ENCODE measurements around the gene ANKRD27.

Gene ANKRD27

DNA sequence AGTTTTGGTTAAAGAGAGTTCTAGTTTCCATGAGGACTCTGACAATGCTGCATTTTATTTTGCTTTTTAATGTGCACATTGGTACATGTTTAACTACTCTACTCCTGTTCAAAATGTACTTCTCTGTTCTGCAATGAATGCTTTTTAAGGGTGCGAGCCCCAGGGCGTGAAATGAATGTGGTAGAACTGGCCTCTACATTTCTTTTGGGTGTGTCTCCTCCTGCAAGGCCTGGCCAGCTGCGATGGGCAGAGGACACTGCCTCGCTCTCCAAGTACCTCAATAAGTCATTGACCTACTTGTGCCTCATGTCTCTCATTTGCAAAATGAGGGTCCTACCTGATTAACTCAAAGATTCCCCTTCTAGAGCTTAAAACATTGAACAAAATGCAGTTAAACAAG is 7.3 kb upstream of the ANKRD27 start:
- Histone ChIP-seq H3K27me3 (ENCODE audit: control insufficient read depth, insufficient read depth, low read length) (no peaks in the 10 kb centered on the region), H3K4me3 (ENCODE audit: low read length) (no peak overlapping the region), H3K4me1 (ENCODE audit: control insufficient read depth, insufficient read depth, low read length) (no peaks in the 10 kb centered on the region), H3K9ac (ENCODE audit: low read length) (no peak overlapping the region), H3K36me3 (ENCODE audit: control insufficient read depth, insufficient read depth, low read length) (no peaks in the 10 kb centered on the region), H3K27ac (ENCODE audit: low read depth, low read length) (no peak overlapping the region)

DNA sequence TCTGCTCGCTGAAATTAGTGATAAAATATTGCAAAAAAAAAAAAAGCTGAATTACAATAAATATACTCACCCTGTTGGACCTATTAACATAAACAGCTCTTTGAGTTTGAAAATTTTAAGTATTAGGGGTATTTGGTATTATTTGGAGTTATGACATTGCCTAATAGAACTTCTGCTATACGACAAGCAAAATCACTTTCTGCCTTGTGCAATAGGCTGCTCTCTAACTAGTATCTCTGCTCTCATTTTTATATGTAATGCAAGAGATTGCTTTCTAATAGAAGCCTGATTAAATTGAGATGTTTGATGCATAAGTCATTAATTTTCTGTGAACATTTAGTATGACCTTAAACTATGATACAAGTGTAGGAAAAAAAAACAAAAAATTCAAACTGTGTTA is 6.0 kb upstream of the ANKRD27 start:
- H3K4me3 ChIP-seq (ENCODE audit: low read length): no peak overlapping the region
- no peak overlapping the region for H3K27ac ChIP-seq (ENCODE audit: low read depth, low read length)

GRCh38 chr19:32677657-32678056 is 2.7 kb upstream of the ANKRD27 start:
- H3K9ac ChIP-seq (ENCODE audit: low read length): no peak overlapping the region
- peaks cover 7% of the 10 kb centered on the region for H3K4me1 ChIP-seq (ENCODE audit: control insufficient read depth, insufficient read depth, low read length)
- H3K27me3 ChIP-seq (ENCODE audit: control insufficient read depth, insufficient read depth, low read length): peaks cover 5% of the 10 kb centered on the region
- H3K36me3 ChIP-seq (ENCODE audit: control insufficient read depth, insufficient read depth, low read length): no peaks in the 10 kb centered on the region
- H3K27ac ChIP-seq (ENCODE audit: low read depth, low read length): no peak overlapping the region
- no peak overlapping the region for H3K4me3 ChIP-seq (ENCODE audit: low read length)

More for the DNA sequence above, 6.0 kb upstream of the ANKRD27 start:
- Histone ChIP-seq H3K4me1 (ENCODE audit: control insufficient read depth, insufficient read depth, low read length) (no peaks in the 10 kb centered on the region), H3K36me3 (ENCODE audit: control insufficient read depth, insufficient read depth, low read length) (no peaks in the 10 kb centered on the region), H3K9ac (ENCODE audit: low read length) (no peak overlapping the region), H3K27me3 (ENCODE audit: control insufficient read depth, insufficient read depth, low read length) (peaks cover 5% of the 10 kb centered on the region)

DNA sequence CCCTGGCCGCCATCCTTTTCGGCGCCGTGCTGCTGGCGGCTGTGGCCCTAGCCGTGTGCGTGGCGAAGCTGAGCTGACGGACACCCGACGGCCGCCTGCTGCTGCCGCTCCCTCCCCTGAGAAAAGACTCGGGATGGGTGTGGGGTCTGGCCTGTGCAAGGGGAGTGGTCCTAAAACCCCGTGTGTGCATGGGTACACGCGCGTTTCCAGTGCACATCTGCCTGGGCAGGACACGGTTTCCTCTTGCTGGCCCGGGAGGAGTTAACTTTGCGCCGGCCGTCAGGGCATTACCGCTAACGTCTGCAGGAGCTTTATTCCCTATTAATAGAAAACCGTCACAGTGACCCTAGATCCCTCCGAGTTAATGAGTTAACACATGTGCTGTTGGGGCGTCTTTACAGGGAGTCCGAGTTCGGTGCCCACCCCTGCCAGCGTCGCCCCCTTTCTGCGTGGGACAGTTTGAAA is 1.9 kb upstream of the ANKRD27 start:
- peaks cover 5% of the 10 kb centered on the region for H3K27me3 ChIP-seq (ENCODE audit: control insufficient read depth, insufficient read depth, low read length)
- no peak overlapping the region for H3K4me3 ChIP-seq (ENCODE audit: low read length)
- no peak overlapping the region for H3K9ac ChIP-seq (ENCODE audit: low read length)
- H3K4me1 ChIP-seq (ENCODE audit: control insufficient read depth, insufficient read depth, low read length): peaks cover 7% of the 10 kb centered on the region
- no peaks in the 10 kb centered on the region for H3K36me3 ChIP-seq (ENCODE audit: control insufficient read depth, insufficient read depth, low read length)
- H3K27ac ChIP-seq (ENCODE audit: low read depth, low read length): no peak overlapping the region

- no peaks in the 10 kb centered on the region for H3K36me3 ChIP-seq (ENCODE audit: control insufficient read depth, insufficient read depth, low read length)
- no peak overlapping the region for H3K9ac ChIP-seq (ENCODE audit: low read length)
- no peak overlapping the region for H3K27ac ChIP-seq (ENCODE audit: low read depth, low read length)
Measured at GRCh38 chr19:32676186-32676894, 1.4 kb upstream of the ANKRD27 start.

GRCh38 chr19:32675720-32676185 is 773 bp upstream of the ANKRD27 start, which contains the start of gene RGS9BP:
RGS9BP (plus strand) TSS chr19:32675848; CDS start chr19:32676264, 416 bp downstream.
- Histone ChIP-seq H3K36me3 (ENCODE audit: control insufficient read depth, insufficient read depth, low read length) (no peaks in the 10 kb centered on the region), H3K9ac (ENCODE audit: low read length) (peak within 1 kb of the TSS; percentile 70), H3K4me3 (ENCODE audit: low read length) (peak within 1 kb of the TSS; percentile 97), H3K27ac (ENCODE audit: low read depth, low read length) (peak within 1 kb of the TSS; percentile 79), H3K27me3 (ENCODE audit: control insufficient read depth, insufficient read depth, low read length) (peaks cover 5% of the 10 kb centered on the region), H3K4me1 (ENCODE audit: control insufficient read depth, insufficient read depth, low read length) (peaks cover 7% of the 10 kb centered on the region)

More at GRCh38 chr19:32676186-32676894, 1.4 kb upstream of the ANKRD27 start:
- peaks cover 5% of the 10 kb centered on the region for H3K27me3 ChIP-seq (ENCODE audit: control insufficient read depth, insufficient read depth, low read length)
- H3K4me1 ChIP-seq (ENCODE audit: control insufficient read depth, insufficient read depth, low read length): peaks cover 7% of the 10 kb centered on the region
- peak overlapping the region; percentile 97 for H3K4me3 ChIP-seq (ENCODE audit: low read length)

- Histone ChIP-seq H3K27ac (ENCODE audit: low read depth, low read length) (peak overlapping the region; percentile 70), H3K27me3 (ENCODE audit: control insufficient read depth, insufficient read depth, low read length) (peaks cover 5% of the 10 kb centered on the region), H3K36me3 (ENCODE audit: control insufficient read depth, insufficient read depth, low read length) (no peaks in the 10 kb centered on the region), H3K4me3 (ENCODE audit: low read length) (peak overlapping the region; percentile 92), H3K4me1 (ENCODE audit: control insufficient read depth, insufficient read depth, low read length) (peaks cover 7% of the 10 kb centered on the region), H3K9ac (ENCODE audit: low read length) (peak overlapping the region; percentile 70)
Measured at GRCh38 chr19:32674153-32674930, 638 bp downstream of the ANKRD27 start.

DNA sequence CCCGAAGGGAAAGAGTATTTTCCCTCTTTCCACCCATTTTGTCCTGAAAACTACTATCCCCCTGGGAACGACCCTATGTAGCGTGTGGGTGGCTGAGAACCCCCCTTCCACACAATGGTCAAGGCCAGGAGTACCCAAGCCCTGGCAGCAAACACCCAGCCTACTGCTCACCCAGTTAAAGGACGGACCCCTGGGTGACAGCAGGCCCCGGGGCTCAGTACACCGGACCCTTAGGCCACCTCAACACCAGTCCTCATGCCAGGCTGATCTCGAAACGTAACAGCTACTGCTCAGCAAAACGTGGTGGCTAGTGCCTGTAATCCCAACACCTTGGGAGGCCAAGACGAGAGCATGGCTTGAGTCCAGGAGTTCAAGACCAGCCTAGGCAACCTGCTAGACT is 1.4 kb downstream of the ANKRD27 start:
- peaks cover 5% of the 10 kb centered on the region for H3K27me3 ChIP-seq (ENCODE audit: control insufficient read depth, insufficient read depth, low read length)
- H3K4me3 ChIP-seq (ENCODE audit: low read length): peak overlapping the region; percentile 92
- H3K36me3 ChIP-seq (ENCODE audit: control insufficient read depth, insufficient read depth, low read length): no peaks in the 10 kb centered on the region
- no peak overlapping the region for H3K9ac ChIP-seq (ENCODE audit: low read length)
- H3K27ac ChIP-seq (ENCODE audit: low read depth, low read length): no peak overlapping the region
- peaks cover 7% of the 10 kb centered on the region for H3K4me1 ChIP-seq (ENCODE audit: control insufficient read depth, insufficient read depth, low read length)

GRCh38 chr19:32672841-32673240 is 2.1 kb downstream of the ANKRD27 start:
- H3K27ac ChIP-seq (ENCODE audit: low read depth, low read length): no peak overlapping the region
- H3K4me3 ChIP-seq (ENCODE audit: low read length): no peak overlapping the region
- H3K9ac ChIP-seq (ENCODE audit: low read length): no peak overlapping the region
- peaks cover 7% of the 10 kb centered on the region for H3K4me1 ChIP-seq (ENCODE audit: control insufficient read depth, insufficient read depth, low read length)
- no peaks in the 10 kb centered on the region for H3K36me3 ChIP-seq (ENCODE audit: control insufficient read depth, insufficient read depth, low read length)
- H3K27me3 ChIP-seq (ENCODE audit: control insufficient read depth, insufficient read depth, low read length): peaks cover 5% of the 10 kb centered on the region

DNA sequence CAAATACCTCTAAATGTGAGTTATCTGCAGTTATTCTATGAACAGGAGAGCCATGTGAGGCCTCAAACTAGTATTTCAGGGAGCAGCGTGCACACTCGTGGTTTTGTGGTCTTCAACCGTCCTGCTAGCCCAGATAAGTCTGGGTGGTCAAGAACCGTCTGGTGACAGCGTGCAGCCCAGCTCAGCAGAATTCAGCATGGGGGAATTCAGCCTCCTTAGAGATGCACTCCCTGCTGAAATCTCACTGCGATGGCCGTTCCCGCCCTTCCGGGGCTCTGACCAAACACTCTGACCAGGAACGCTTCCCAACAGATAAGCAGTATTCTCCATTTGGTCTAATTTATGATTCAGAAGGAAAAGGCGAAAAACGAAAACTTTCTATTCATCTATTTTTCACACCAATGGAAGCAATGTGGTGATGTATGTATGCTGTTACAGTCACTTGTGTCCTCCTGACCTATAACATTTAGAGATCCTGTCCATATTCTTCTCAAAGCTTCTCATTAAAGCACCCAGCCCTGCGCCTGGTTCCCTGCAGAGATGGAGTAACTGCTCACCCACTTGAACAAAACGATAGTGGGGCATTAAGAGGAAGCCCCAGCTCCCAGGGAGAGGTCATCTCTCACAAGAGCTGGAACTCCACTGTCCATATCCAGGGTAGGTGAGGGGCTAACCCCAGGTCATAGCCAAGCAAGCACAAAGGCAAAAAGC is 2.9 kb downstream of the ANKRD27 start:
- peaks cover 4% of the 10 kb centered on the region for H3K27me3 ChIP-seq (ENCODE audit: control insufficient read depth, insufficient read depth, low read length)
- peaks cover 7% of the 10 kb centered on the region for H3K4me1 ChIP-seq (ENCODE audit: control insufficient read depth, insufficient read depth, low read length)
- no peak overlapping the region for H3K27ac ChIP-seq (ENCODE audit: low read depth, low read length)
- no peak overlapping the region for H3K9ac ChIP-seq (ENCODE audit: low read length)
- no peak overlapping the region for H3K4me3 ChIP-seq (ENCODE audit: low read length)
- H3K36me3 ChIP-seq (ENCODE audit: control insufficient read depth, insufficient read depth, low read length): no peaks in the 10 kb centered on the region

- Histone ChIP-seq H3K36me3 (ENCODE audit: control insufficient read depth, insufficient read depth, low read length) (no peaks in the 10 kb centered on the region), H3K27ac (ENCODE audit: low read depth, low read length) (no peak overlapping the region), H3K9ac (ENCODE audit: low read length) (no peak overlapping the region), H3K27me3 (ENCODE audit: control insufficient read depth, insufficient read depth, low read length) (no peaks in the 10 kb centered on the region), H3K4me1 (ENCODE audit: control insufficient read depth, insufficient read depth, low read length) (peaks cover 7% of the 10 kb centered on the region), H3K4me3 (ENCODE audit: low read length) (no peak overlapping the region)
Measured at GRCh38 chr19:32669310-32669709, 5.7 kb downstream of the ANKRD27 start.

DNA sequence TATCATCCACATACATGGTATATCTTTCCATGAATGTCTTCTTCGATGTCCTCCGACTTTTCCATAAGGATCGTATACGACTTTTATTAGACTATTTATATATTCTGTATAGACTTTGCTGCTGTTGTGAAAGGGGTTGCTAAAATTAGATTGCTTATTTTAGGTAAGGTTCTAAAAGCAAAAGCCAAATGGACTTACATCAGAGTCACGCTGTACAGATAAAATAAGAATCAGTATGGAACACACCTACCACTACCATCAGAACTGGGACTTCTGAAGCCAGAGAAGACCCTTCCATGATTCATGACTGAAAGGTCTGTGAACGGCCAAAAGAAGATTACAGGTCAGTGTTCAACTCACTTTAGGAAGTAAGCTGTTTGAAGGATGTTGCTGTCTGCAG is 8.9 kb downstream of the ANKRD27 start:
- Histone ChIP-seq H3K27ac (ENCODE audit: low read depth, low read length) (no peak overlapping the region), H3K36me3 (ENCODE audit: control insufficient read depth, insufficient read depth, low read length) (no peaks in the 10 kb centered on the region), H3K9ac (ENCODE audit: low read length) (no peak overlapping the region)

More for the DNA sequence above, 8.9 kb downstream of the ANKRD27 start:
- Histone ChIP-seq H3K4me3 (ENCODE audit: low read length) (no peak overlapping the region), H3K27me3 (ENCODE audit: control insufficient read depth, insufficient read depth, low read length) (no peaks in the 10 kb centered on the region), H3K4me1 (ENCODE audit: control insufficient read depth, insufficient read depth, low read length) (no peaks in the 10 kb centered on the region)

Measured in rectal smooth muscle tissue (tissue), 1 donor.